ENCODE results near the gene ARHGEF3. TPM values are rescaled to one million over a fixed set of nuclear protein-coding genes. Genes with fewer than 3 reads are reported as not detected.

Gene ARHGEF3
- total and polyA plus RNA-seq, 10 donors: 8.0 to 35.1 (median 31.7) TPM

DNA sequence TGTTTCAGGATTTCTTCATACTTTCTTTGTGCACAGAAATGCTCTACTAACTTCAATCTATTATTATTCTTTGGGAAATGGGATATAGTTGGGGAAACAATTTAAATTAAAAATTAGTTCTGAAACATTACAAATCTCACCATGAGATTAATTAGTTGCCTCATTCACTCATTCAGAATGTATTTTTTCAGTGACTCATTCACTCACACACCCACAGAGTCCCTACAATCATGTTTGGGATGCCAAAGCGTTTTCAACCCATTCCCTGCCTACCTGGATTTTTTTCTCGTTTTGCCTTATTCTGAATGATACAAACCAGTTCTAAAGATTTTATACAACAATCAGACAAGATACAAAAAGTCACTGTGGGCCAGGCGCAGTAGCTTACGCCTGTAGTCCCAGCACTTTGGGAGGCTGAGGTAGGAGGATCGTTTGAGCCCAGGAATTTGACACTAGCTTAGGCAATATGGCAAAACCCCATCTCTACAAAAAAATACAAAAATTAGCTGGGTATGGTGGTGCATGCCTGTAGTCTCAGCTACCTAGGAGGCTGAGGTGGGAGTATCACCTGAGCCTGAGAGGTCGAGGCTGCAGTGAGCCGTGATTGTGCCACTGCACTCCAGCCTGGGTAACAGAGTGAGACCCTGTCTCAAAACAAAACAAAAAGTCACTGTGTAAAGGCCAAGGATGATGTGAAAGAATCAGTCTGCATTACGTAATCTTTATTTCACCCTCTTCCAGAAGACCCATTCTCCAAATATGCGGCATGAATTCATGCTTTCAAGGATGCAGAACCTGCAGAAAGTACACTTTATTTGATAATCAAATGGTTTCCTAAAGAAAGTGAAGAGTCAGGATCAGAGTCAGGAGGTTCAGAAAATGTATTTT is 34.8 kb upstream of the ARHGEF3 start:
- Histone ChIP-seq H3K4me3 (no peak overlapping the region), H3K4me1 (peaks cover 0 to 7% (median 1%) of the 10 kb centered on the region in 6 donors), H3K27me3 (replicated peaks in 1 of 7) (no peaks in the 10 kb centered on the region), H3K27ac (no peak overlapping the region), H3K36me3 (no peaks in the 10 kb centered on the region), H3K9me3 (no peaks in the 10 kb centered on the region)
- no peak for TF ChIP-seq POLR2AphosphoS5 (IDR thresholded peaks at IDR 0.05)
- TF ChIP-seq, protein P1, sequence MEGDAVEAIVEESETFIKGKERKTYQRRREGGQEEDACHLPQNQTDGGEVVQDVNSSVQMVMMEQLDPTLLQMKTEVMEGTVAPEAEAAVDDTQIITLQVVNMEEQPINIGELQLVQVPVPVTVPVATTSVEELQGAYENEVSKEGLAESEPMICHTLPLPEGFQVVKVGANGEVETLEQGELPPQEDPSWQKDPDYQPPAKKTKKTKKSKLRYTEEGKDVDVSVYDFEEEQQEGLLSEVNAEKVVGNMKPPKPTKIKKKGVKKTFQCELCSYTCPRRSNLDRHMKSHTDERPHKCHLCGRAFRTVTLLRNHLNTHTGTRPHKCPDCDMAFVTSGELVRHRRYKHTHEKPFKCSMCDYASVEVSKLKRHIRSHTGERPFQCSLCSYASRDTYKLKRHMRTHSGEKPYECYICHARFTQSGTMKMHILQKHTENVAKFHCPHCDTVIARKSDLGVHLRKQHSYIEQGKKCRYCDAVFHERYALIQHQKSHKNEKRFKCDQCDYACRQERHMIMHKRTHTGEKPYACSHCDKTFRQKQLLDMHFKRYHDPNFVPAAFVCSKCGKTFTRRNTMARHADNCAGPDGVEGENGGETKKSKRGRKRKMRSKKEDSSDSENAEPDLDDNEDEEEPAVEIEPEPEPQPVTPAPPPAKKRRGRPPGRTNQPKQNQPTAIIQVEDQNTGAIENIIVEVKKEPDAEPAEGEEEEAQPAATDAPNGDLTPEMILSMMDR (IDR thresholded peaks at IDR 0.05 in 8 of 11, conservative IDR thresholded peaks at IDR 0.05 in 3 of 11): no peak
- TF ChIP-seq POLR2A (IDR thresholded peaks at IDR 0.05): no peak
- DNase-seq: no peak
- WGBS, 5 donors: 78 to 87% (median 83%) methylated on average over 9 of the region's 9 CpGs
- intact Hi-C loops (cut with DNase I; ENCODE audit: low total_unique reads): no loop called here

DNA sequence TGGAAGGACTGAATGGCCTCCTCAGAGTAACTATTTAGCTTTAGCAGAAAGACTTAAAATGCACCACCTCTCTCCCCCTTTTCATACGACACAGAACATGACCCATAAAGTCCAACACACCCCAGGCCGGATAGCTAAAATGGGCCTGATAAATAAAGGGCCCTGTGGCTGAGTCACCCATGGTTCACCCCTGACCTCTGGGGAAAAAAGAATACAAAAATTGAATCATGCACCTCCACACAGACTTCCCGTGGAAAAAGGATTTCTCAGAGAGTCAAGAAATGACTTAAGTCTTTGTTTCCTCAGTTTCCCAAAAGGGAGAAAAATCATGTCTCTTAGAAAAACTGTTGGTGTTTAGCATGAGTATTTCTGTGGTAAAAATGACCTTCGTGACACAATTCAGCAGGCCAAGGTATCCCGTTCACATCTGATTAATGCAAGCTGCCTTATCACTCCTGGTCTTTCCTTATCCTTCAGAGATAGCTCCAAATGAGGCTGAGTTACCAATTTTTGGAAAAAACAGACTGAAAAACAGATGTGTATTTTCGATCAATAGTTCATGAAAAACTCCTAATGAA is 34.0 kb upstream of the ARHGEF3 start:
- Histone ChIP-seq H3K4me1 (peaks cover 0 to 7% (median 1%) of the 10 kb centered on the region in 6 donors), H3K4me3 (no peak overlapping the region), H3K9me3 (no peaks in the 10 kb centered on the region), H3K27ac (no peak overlapping the region), H3K36me3 (no peaks in the 10 kb centered on the region), H3K27me3 (replicated peaks in 1 of 7) (no peaks in the 10 kb centered on the region)
- no peak for DNase-seq
- TF ChIP-seq POLR2AphosphoS5 (IDR thresholded peaks at IDR 0.05) (no peak), POLR2A (IDR thresholded peaks at IDR 0.05) (no peak)
- TF ChIP-seq, protein P1 (IDR thresholded peaks at IDR 0.05 in 8 of 11, conservative IDR thresholded peaks at IDR 0.05 in 3 of 11): no peak
- WGBS, 5 donors: 89 to 95% (median 90%) methylated on average over 6 of the region's 6 CpGs
- intact Hi-C loops (cut with DNase I; ENCODE audit: low total_unique reads): no loop called here

DNA sequence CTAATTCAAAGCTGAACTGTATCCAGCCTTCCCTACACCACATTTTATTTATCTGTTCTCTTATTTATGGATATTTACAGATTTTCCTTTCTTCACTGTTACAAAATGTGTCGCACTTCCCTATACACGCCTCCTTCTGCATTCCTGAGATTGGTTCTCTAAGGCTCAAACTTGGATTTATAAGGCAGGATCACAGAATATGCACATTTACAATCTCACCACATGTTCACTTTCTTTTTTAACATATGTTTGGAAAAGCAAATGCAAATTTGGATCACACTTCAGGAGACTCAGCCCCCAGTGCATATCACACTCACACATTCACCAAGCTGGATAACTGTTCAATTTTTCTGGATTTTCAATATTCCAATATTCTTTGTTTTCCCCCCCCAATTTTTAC is 31.8 kb upstream of the ARHGEF3 start:
- 61 to 83% (median 79%) methylated on average over 2 of the region's 2 CpGs for WGBS, 5 donors
- H3K9me3 ChIP-seq: no peaks in the 10 kb centered on the region
- intact Hi-C loops (cut with DNase I; ENCODE audit: low total_unique reads): no loop called here
- H3K4me1 ChIP-seq: peaks cover 0 to 7% (median 1%) of the 10 kb centered on the region in 6 donors
- no peak overlapping the region for H3K4me3 ChIP-seq
- no peak for DNase-seq
- no peaks in the 10 kb centered on the region for H3K27me3 ChIP-seq (replicated peaks in 1 of 7)
- H3K27ac ChIP-seq: no peak overlapping the region
- no peaks in the 10 kb centered on the region for H3K36me3 ChIP-seq
- TF ChIP-seq POLR2AphosphoS5 (IDR thresholded peaks at IDR 0.05) (no peak), POLR2A (IDR thresholded peaks at IDR 0.05) (no peak)
- TF ChIP-seq, protein P1 (IDR thresholded peaks at IDR 0.05 in 8 of 11, conservative IDR thresholded peaks at IDR 0.05 in 3 of 11): no peak

DNA sequence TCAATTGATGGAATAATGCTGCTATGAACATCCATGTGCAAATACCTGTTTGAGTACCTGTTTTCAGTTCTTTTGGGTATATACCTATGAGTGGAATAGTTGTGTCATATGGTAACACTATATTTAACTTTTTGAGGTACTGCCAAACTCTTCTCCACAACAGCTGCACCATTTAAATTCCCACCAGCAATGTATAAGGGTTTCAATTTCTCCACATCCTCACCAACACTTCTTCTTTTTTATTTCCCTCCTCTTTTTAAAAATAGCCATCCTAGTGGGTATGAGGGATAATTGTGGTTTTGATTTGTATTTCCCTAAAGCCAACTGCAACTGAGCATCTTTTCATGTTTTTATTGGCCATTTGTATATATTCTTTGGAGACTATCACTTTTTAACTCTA is 31.3 kb upstream of the ARHGEF3 start:
- intact Hi-C loops (cut with DNase I; ENCODE audit: low total_unique reads): no loop called here
- no peaks in the 10 kb centered on the region for H3K9me3 ChIP-seq
- H3K27me3 ChIP-seq (replicated peaks in 1 of 7): no peaks in the 10 kb centered on the region
- H3K27ac ChIP-seq: no peak overlapping the region
- H3K4me1 ChIP-seq: peaks cover 0 to 7% (median 1%) of the 10 kb centered on the region in 6 donors
- no peak for DNase-seq
- no peak for TF ChIP-seq POLR2A (IDR thresholded peaks at IDR 0.05)
- H3K36me3 ChIP-seq: no peaks in the 10 kb centered on the region
- no peak overlapping the region for H3K4me3 ChIP-seq
